ENCODE measurements around the gene PKIB.

Gene PKIB

GRCh38 chr6:122726649-122727048 lies 116.4 kb downstream of the PKIB start:
- TF ChIP-seq PPARA (CRISPR knock-in tag; IDR thresholded peaks at IDR 0.05; ENCODE audit: borderline replicate concordance) (no peak), CSRNP3 (CRISPR knock-in tag; IDR thresholded peaks at IDR 0.05) (no peak), ZNF8 (CRISPR knock-in tag; IDR thresholded peaks at IDR 0.05) (no peak), TOX (CRISPR knock-in tag; IDR thresholded peaks at IDR 0.05; ENCODE audit: borderline replicate concordance) (no peak), TCF4 (CRISPR knock-in tag; IDR thresholded peaks at IDR 0.05; ENCODE audit: borderline replicate concordance) (no peak), CSDC2 (CRISPR knock-in tag; IDR thresholded peaks at IDR 0.05) (no peak), TSHZ2 (CRISPR knock-in tag; IDR thresholded peaks at IDR 0.05) (no peak), SNAI2 (CRISPR knock-in tag; IDR thresholded peaks at IDR 0.05) (no peak), BACH2 (CRISPR knock-in tag; IDR thresholded peaks at IDR 0.05; ENCODE audit: borderline replicate concordance) (no peak), GLIS3 (CRISPR knock-in tag; IDR thresholded peaks at IDR 0.05) (no peak), PATZ1 (CRISPR knock-in tag; IDR thresholded peaks at IDR 0.05; ENCODE audit: borderline replicate concordance) (no peak), CREB5 (CRISPR knock-in tag; IDR thresholded peaks at IDR 0.05; ENCODE audit: low read depth) (no peak), ISL1 (CRISPR knock-in tag; IDR thresholded peaks at IDR 0.05) (no peak), ARNTL (CRISPR knock-in tag; IDR thresholded peaks at IDR 0.05; ENCODE audit: borderline replicate concordance, low read depth) (no peak), ZFP3 (CRISPR knock-in tag; IDR thresholded peaks at IDR 0.05) (no peak), RARB (CRISPR knock-in tag; IDR thresholded peaks at IDR 0.05) (no peak), ZFP30 (CRISPR knock-in tag; IDR thresholded peaks at IDR 0.05) (no peak)
- peak; percentile 60; the same call in 1 of the 3 replicates for ATAC-seq

- no peak for ATAC-seq
- TF ChIP-seq PPARA (CRISPR knock-in tag; IDR thresholded peaks at IDR 0.05; ENCODE audit: borderline replicate concordance) (no peak), ESRRG (CRISPR knock-in tag; IDR thresholded peaks at IDR 0.05) (no peak), ZFP30 (CRISPR knock-in tag; IDR thresholded peaks at IDR 0.05) (no peak), PATZ1 (CRISPR knock-in tag; IDR thresholded peaks at IDR 0.05; ENCODE audit: borderline replicate concordance) (no peak), ISL1 (CRISPR knock-in tag; IDR thresholded peaks at IDR 0.05) (no peak), ZNF70 (CRISPR knock-in tag; IDR thresholded peaks at IDR 0.05) (no peak), ARNTL (CRISPR knock-in tag; IDR thresholded peaks at IDR 0.05; ENCODE audit: borderline replicate concordance, low read depth) (no peak), TOX (CRISPR knock-in tag; IDR thresholded peaks at IDR 0.05; ENCODE audit: borderline replicate concordance) (no peak), CREB5 (CRISPR knock-in tag; IDR thresholded peaks at IDR 0.05; ENCODE audit: low read depth) (no peak), POU6F1 (CRISPR knock-in tag; IDR thresholded peaks at IDR 0.05; ENCODE audit: borderline replicate concordance, low read depth) (no peak), OSR1 (CRISPR knock-in tag; IDR thresholded peaks at IDR 0.05) (no peak), BACH2 (CRISPR knock-in tag; IDR thresholded peaks at IDR 0.05; ENCODE audit: borderline replicate concordance) (no peak), CSDC2 (CRISPR knock-in tag; IDR thresholded peaks at IDR 0.05) (no peak), ZFP3 (CRISPR knock-in tag; IDR thresholded peaks at IDR 0.05) (no peak), RARB (CRISPR knock-in tag; IDR thresholded peaks at IDR 0.05) (no peak), CSRNP3 (CRISPR knock-in tag; IDR thresholded peaks at IDR 0.05) (no peak), TSHZ2 (CRISPR knock-in tag; IDR thresholded peaks at IDR 0.05) (no peak), GLIS3 (CRISPR knock-in tag; IDR thresholded peaks at IDR 0.05) (no peak)
These were observed 117.0 kb downstream of the PKIB start for GRCh38 chr6:122727244-122727643.
